Upper lobe of right lung (tissue), 1 donor: ENCODE results near the gene DHCR24. TPM values are rescaled to one million over a fixed set of nuclear protein-coding genes. Genes with fewer than 3 reads are reported as not detected.

Experiments used
- ATAC-seq: fragments of 200-7000 bp; cut with Tn5 transposase; one replicate; pipeline ENCODE4 v1.9.1; 2020; ENCODE audit warnings: mild to moderate bottlenecking, moderate library complexity
- DNase-seq: peaks from one replicate; pipeline ENCODE4 v3.0.0-alpha.2; 2020
- H3K27ac ChIP-seq: fragments of 200-600 bp; one replicate; pipeline ENCODE4 v1.8.0; 2022
- H3K27me3 ChIP-seq: fragments of 200-600 bp; one replicate; pipeline ENCODE4 v1.8.0; 2022; ENCODE audit warnings: mild to moderate bottlenecking
- H3K36me3 ChIP-seq: fragments of 200-600 bp; one replicate; pipeline ENCODE4 v1.8.0; 2022
- H3K4me1 ChIP-seq: fragments of 200-600 bp; one replicate; pipeline ENCODE4 v1.8.0; 2022
- H3K4me3 ChIP-seq: fragments of 200-600 bp; one replicate; pipeline ENCODE4 v1.8.0; 2022; ENCODE audit warnings: mild to moderate bottlenecking
- H3K9me3 ChIP-seq: fragments of 200-600 bp; one replicate; pipeline ENCODE4 v1.8.0; 2022
- CTCF ChIP-seq: fragments of 200-600 bp; IDR thresholded peaks from one replicate; pipeline ENCODE4 v1.8.0; 2022; ENCODE audit warnings: antibody characterized with exemption
- intact Hi-C: fragments of 100-400 bp; cut with DNase I; formaldehyde crosslinking; loops from one replicate; pipeline ENCODE4 v1.11.0; 2022
- total RNA-seq: library from RNA; stranded (reverse); fragmentation: NEBNext Ultra II Directional; extraction: Animal tissue kit (Norgen Biotek cat#: 25700); gene quantifications from one replicate; pipeline ENCODE4 v1.2.1, GENCODE V29; 2021
- donor health status: DM: no; HTN: yes; CAD: no; lungs with severe emphysema.

The DHCR24 gene
- total RNA-seq, 1 donor from 2014 or later: 749 TPM

- Histone ChIP-seq H3K27ac (no peak overlapping the region), H3K36me3 (peaks cover 56% of the 10 kb centered on the region), H3K4me3 (no peak overlapping the region), H3K27me3 (no peaks in the 10 kb centered on the region), H3K9me3 (no peaks in the 10 kb centered on the region), H3K4me1 (peaks cover 9% of the 10 kb centered on the region)
- peak; percentile 53 for DNase-seq
- TF ChIP-seq CTCF: no peak
- intact Hi-C loops: no loop called here
- ATAC-seq: no peak
Measured at GRCh38 chr1:54871275-54872035, 15.5 kb downstream of the DHCR24 start.

- DNase-seq: no peak
- Histone ChIP-seq H3K9me3 (no peaks in the 10 kb centered on the region), H3K36me3 (peaks cover 56% of the 10 kb centered on the region), H3K27ac (no peak overlapping the region), H3K4me3 (no peak overlapping the region), H3K27me3 (no peaks in the 10 kb centered on the region), H3K4me1 (peaks cover 8% of the 10 kb centered on the region)
- no peak for TF ChIP-seq CTCF
- intact Hi-C loops: no loop called here
- ATAC-seq: no peak
Measured at GRCh38 chr1:54870869-54871268, 16.1 kb downstream of the DHCR24 start.

- Histone ChIP-seq H3K4me1 (no peaks in the 10 kb centered on the region), H3K27ac (no peak overlapping the region), H3K9me3 (no peaks in the 10 kb centered on the region), H3K36me3 (peaks cover 55% of the 10 kb centered on the region), H3K27me3 (no peaks in the 10 kb centered on the region), H3K4me3 (no peak overlapping the region)
- intact Hi-C loops: no loop called here
- DNase-seq: peak; percentile 13
- ATAC-seq: no peak
- no peak for TF ChIP-seq CTCF
Measured at GRCh38 chr1:54869173-54869851, 17.7 kb downstream of the DHCR24 start.

- Histone ChIP-seq H3K4me3 (no peak overlapping the region), H3K36me3 (peaks cover 50% of the 10 kb centered on the region), H3K27me3 (no peaks in the 10 kb centered on the region), H3K4me1 (no peaks in the 10 kb centered on the region), H3K27ac (no peak overlapping the region), H3K9me3 (no peaks in the 10 kb centered on the region)
- DNase-seq (peak; percentile 40), ATAC-seq (peak; percentile 8)
- no peak for TF ChIP-seq CTCF
- intact Hi-C loops: no loop called here
Measured at GRCh38 chr1:54867717-54868057, 19.3 kb downstream of the DHCR24 start.

GRCh38 chr1:54866801-54867716, 19.9 kb downstream of the DHCR24 start:
- Histone ChIP-seq H3K9me3 (no peaks in the 10 kb centered on the region), H3K27me3 (no peaks in the 10 kb centered on the region), H3K27ac (no peak overlapping the region), H3K4me1 (no peaks in the 10 kb centered on the region), H3K4me3 (no peak overlapping the region), H3K36me3 (peaks cover 44% of the 10 kb centered on the region)
- ATAC-seq (peak; percentile 67), DNase-seq (peak; percentile 54)
- no peak for TF ChIP-seq CTCF
- intact Hi-C loops: no loop called here
